Measurements from ENCODE around the gene VCX3B.

VCX3B gene

DNA sequence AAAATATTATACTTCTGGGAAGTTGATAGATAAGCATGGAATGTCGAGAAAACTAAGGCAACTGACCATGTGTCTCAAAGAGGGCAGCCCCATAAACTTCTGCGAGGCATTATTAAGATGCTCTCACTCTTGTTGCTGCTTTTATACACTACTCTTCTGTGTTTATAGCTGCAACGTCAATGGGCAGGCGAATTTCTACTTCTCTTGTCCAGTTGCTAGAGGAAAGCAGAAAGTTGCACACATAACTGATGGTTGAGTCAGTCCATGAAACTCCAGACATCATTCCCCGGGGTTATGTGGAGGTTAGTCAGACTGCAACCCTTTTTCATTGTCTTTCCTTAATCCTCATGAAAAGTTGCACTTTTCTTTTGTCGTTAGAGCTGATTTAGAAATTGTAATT, 39.8 kb downstream of the VCX3B start:
- in situ Hi-C loops (cut with HindIII; ENCODE audit: low sequenced_read_pairs): no loop called here
- no peak overlapping the region for H3K4me3 ChIP-seq (ENCODE audit: low read depth, low read length)
- TF ChIP-seq, protein P1, sequence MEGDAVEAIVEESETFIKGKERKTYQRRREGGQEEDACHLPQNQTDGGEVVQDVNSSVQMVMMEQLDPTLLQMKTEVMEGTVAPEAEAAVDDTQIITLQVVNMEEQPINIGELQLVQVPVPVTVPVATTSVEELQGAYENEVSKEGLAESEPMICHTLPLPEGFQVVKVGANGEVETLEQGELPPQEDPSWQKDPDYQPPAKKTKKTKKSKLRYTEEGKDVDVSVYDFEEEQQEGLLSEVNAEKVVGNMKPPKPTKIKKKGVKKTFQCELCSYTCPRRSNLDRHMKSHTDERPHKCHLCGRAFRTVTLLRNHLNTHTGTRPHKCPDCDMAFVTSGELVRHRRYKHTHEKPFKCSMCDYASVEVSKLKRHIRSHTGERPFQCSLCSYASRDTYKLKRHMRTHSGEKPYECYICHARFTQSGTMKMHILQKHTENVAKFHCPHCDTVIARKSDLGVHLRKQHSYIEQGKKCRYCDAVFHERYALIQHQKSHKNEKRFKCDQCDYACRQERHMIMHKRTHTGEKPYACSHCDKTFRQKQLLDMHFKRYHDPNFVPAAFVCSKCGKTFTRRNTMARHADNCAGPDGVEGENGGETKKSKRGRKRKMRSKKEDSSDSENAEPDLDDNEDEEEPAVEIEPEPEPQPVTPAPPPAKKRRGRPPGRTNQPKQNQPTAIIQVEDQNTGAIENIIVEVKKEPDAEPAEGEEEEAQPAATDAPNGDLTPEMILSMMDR (IDR thresholded peaks at IDR 0.05; ENCODE audit: low read depth, low read length): no peak
- peak; percentile 76 for DNase-seq (ENCODE audit: low read depth, low spot score)
